Measurements from ENCODE around the gene SAG. TPM values are rescaled to one million over a fixed set of nuclear protein-coding genes. Genes with fewer than 3 reads are reported as not detected.

SAG gene
- total and polyA plus RNA-seq, 2 of the 13 experiments (the other 11 are each of a cell fraction or from before 2014, with no cell fraction given) = not detected

DNA sequence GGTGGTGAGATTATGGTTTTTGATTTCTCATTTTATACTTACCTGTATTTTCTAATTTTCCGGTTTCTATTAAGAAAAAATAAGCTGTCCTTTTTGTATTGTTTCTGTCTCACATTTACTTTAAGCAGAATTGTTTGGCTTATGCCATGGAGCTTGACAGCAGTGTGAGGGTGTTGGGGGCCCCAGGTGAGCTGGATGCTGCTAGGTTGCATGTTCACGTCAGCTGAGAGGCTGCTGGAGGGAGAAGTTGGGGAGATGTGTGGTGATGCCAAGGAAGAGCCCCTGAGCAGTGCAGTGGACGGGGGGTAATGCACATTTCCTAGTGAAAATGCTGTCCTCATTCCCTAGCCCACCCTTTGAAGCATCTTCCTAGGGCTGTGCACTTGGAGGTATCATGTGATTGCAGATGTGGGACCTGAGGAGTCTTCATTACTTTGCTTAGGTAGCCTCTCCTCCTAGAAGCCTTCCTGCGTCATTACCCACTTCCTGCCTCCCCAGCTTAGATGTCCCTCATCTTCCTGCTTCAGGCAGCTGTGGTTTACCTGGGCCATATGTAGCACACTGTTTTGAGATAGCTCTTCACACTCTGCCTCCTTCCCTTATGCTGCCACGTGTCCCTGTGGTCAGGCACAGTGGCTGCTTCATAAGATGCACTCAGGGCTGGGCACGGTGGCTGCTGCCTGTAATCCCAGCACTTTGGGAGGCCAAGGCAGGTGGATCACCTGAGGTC is 39.9 kb upstream of the SAG start (continued):
- TF ChIP-seq, protein P1, sequence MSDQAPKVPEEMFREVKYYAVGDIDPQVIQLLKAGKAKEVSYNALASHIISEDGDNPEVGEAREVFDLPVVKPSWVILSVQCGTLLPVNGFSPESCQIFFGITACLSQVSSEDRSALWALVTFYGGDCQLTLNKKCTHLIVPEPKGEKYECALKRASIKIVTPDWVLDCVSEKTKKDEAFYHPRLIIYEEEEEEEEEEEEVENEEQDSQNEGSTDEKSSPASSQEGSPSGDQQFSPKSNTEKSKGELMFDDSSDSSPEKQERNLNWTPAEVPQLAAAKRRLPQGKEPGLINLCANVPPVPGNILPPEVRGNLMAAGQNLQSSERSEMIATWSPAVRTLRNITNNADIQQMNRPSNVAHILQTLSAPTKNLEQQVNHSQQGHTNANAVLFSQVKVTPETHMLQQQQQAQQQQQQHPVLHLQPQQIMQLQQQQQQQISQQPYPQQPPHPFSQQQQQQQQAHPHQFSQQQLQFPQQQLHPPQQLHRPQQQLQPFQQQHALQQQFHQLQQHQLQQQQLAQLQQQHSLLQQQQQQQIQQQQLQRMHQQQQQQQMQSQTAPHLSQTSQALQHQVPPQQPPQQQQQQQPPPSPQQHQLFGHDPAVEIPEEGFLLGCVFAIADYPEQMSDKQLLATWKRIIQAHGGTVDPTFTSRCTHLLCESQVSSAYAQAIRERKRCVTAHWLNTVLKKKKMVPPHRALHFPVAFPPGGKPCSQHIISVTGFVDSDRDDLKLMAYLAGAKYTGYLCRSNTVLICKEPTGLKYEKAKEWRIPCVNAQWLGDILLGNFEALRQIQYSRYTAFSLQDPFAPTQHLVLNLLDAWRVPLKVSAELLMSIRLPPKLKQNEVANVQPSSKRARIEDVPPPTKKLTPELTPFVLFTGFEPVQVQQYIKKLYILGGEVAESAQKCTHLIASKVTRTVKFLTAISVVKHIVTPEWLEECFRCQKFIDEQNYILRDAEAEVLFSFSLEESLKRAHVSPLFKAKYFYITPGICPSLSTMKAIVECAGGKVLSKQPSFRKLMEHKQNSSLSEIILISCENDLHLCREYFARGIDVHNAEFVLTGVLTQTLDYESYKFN (CRISPR knock-in tag; conservative IDR thresholded peaks at IDR 0.05) = no peak

DNA sequence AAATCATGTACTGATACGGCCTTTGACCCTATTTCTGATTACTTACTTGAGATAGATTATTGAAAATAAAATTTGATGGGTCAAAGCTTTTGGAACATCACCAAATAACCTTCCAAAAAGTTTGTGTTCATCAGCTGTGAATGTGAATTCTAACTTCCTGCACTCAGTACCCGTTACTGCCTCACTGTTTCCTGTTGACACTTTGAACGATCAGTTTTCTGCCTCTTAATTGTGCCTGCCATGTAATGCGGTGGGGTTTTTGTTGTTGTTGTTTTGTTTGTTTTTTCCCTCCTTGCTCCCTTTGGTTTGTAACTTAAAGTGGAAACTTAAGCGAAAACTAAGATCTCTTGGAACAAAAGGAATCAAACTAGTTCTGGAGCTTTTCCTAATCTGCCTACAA is 37.2 kb upstream of the SAG start:
- ChIA-PET CTCF (ENCODE audit: low intra/inter-chr PET ratio, low total read pairs) (no interaction called here), POLR2A (interaction anchor here (1.1 kb wide), 1 partner anchor 19 kb away, joined by 3 read pairs; the partner anchor contains the start of gene ATG16L1)
- intact Hi-C loops (cut with micrococcal nuclease; ENCODE audit: unreplicated experiment) = no loop called here
- peaks cover 40 to 95% of the 10 kb centered on the region in 2 experiments for H3K36me3 ChIP-seq (replicated peaks in 1 of 2; ENCODE audit: control insufficient read depth in 1 of 2, insufficient read depth in 2 of 2, low read length in 2 of 2)
- H3K9me3 ChIP-seq (ENCODE audit: low read length) = no peaks in the 10 kb centered on the region
- no peaks in the 10 kb centered on the region for H3K4me1 ChIP-seq (ENCODE audit: insufficient read depth, low read length)
- no peak overlapping the region for H3K4me3 ChIP-seq (replicated peaks in 1 of 3; ENCODE audit: insufficient read depth in 1 of 3, low read depth in 2 of 3, low read length in 3 of 3)
- FAIRE-seq (no peak), DNase-seq (ENCODE audit: low spot score) (no peak), ATAC-seq (no peak)
- TF ChIP-seq ZNF354B (CRISPR knock-in tag; IDR thresholded peaks at IDR 0.05) (no peak), ARNT (IDR thresholded peaks at IDR 0.05) (no peak)
- no TSS peak for BruUV-seq (replicated peaks)
- H2AFZ ChIP-seq (ENCODE audit: low read length) = no peak overlapping the region
- no peaks in the 10 kb centered on the region for H3K27me3 ChIP-seq (ENCODE audit: control insufficient read depth in 1 of 2, insufficient read depth in 2 of 2, low read length in 2 of 2)
- H3K79me2 ChIP-seq (ENCODE audit: insufficient read depth, low read length) = no peaks in the 10 kb centered on the region
- in situ Hi-C loops (cut with HindIII; ENCODE audit: extremely low pct_ligation_motif_present, low pct_unique_long_range_greater_than_20kb) = no loop called here
- no peak overlapping the region for H3K27ac ChIP-seq (ENCODE audit: extremely low read length, insufficient read depth, low read length)
- no peaks in the 10 kb centered on the region for H4K20me1 ChIP-seq (ENCODE audit: insufficient read depth, low read length)
- H3K4me2 ChIP-seq (ENCODE audit: low read depth, low read length) = no peak overlapping the region
- H3K9ac ChIP-seq (ENCODE audit: insufficient read depth, low read depth, low read length) = no peak overlapping the region
- 97% methylated on average over 5 of the region's 5 CpGs for WGBS (ENCODE audit: low lambda C conversion rate)
